ENCODE measurements around the gene ACOX2.

Gene ACOX2

DNA sequence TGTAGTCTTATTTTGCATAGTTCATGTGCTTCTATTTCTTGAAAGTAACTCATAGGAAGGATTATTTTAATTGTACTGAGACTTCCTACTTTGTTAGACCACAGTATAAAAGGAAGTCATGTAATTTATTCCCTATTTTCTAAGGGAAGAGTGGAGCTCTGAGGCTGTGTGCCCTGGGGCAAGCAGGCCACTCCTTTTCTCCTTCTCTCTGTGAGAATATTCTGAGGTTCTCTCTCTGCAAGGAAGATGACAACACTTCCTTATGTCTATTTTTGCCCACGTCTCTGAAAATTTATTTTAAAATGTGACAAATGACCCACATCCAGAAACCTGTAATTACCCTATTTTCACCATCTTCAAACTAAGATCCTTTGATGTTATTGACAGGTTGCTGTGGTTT lies 34.1 kb downstream of the ACOX2 start:
- no peak for DNase-seq

DNA sequence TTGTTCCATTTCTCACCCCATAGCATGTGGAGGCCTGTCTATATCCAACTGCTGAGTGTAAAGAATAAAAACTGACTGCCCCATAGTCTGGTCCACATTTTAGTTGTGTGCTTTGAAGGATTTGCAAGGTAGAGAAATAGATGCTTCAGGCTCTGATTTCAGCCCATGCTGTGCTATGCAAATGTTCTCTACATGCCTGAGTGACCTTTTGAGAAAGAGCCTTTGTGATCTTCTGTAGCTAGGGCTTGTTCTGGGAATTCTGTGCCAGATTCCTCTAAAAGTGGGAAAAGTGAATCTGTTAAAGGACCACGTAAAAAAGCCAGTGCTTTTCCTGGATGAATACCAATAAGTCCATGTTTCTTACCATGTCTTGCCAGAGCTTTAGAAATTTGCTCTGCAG lies 39.9 kb downstream of the ACOX2 start:
- DNase-seq, result no peak

DNA sequence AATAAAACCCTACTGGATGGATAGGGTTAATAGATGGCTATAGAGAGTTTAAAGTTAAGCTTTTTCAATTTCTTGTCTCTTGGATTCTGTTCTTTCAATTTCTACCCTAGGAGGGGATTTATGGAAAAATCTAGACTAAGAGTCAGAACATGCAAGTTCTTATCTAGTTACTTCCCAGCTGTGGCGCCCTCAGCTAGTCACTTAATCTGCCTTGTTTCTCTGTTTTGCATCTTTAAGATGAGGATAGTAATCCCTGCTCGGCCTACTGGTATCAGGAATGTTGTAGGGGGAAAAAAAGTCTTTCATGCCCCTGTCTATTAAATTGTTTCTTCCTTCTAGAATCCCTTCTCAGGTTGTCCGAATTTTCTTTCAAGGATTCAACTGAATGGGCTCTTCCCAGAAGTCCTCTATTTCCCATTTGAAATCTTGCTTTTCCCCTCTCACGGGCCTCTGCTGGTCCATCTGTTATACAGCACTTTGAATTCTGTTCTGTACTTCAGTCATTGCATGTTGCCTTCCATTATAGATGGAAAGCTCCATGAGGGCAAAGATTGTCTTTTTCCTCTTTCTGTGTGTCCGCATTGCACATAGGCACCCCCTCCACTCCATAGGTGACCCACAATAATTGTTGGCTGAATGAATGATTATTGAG lies 40.7 kb downstream of the ACOX2 start:
- no peak for DNase-seq

DNA sequence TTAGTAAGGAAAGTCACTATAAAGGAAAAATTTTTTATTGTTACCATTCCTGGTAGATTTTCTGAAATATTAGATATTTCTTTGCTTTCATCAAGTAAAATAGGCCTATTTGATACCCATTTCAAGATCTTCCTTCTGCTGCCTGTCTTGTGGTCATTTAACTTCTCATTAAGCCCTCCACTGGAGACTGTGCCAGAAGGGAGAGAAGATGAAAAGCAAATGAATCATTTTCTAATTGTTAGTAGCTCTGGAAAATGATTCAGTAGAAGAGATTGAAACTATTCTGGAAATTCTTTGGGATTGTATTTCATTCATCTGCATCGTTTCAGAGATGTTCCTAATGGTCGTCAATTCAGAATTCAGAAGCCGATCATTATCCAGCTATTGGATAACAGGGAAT lies 41.9 kb downstream of the ACOX2 start:
- no peak for DNase-seq

DNA sequence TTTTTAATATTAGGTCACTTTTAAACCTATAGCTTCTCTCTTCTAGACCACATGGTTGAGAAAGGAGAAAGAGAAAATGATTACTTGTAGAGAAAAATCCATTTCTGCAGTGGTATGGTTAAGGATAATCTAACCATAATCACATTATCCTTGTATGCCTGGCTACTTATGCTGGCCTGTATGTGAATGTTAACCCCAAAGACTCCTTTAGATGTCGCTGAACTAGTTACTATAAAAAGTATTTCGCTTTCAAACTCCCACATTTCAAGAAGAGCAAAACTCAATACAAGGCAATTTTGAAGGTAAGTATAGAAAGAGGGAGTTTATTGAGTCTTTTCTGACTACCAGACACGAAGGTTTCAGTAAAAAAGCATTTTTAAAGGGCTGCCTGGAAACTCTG lies 42.9 kb downstream of the ACOX2 start:
- DNase-seq, result no peak

DNA sequence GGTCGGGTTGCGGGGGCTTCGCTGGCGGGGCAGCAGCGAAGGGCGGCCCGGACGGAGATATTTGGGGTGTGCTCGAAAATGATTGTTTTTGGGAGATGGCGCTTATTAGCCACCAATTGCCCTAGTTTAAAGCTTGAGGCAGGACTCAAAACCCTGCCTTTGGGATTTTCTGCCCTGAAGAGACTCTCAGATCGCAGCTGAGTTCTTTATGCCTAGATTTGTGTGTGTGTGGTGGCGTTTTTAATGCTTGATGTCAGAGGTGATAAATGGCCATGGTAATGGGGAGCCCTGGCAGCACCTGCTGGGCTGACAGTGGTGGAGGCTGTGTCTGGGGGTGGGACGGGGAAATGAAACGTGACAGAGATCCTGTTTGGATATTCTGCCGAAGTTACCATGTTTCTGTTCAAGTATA lies 44.5 kb downstream of the ACOX2 start:
- DNase-seq, result peak; percentile 25

DNA sequence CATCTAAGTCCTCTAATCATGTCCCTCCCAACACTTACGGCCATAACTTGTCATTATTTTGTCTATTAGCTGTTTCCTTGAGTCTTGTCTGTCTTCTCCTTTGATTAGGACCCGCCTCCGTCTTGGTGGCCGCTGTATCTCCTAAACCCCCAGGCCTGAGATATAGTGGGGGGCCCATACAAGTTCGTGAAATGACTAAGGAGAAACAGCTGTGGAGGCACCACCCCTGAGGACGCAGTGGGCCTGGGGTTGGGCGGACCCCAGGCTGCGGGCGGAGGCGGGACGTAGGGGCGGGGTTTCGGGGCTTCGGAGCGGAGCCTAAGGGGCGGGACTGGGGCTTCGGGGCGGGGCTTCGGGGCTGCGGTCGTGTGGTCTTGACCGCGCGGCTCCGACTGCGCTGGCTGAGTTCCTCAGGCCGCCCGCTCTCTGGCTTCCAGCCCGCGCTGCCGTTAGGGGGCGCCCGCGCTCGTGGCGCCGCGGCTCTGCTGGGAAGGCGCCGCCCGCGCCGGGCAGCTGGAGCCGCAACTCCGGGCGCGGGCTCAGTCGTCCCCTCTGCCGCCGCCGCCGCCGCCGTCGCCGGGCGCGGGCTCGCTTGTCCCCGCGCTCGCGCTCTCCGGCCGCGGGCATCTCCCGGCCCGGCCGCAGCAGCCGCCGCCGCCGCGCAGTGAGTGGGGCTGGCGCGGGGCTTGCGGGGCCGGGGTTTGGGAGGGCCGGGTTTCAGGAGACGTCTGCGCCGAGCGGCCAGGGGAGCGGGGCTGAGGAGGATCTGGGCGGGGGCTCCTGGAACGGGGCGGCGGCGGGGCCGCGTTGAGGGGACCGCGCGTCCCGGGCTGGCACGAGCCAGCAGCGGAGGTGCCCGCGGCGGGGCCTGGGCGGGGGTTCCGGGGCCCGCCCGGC lies 45.2 kb downstream of the ACOX2 start, which contains the start of gene KCTD6:
Gene KCTD6, plus strand, starts transcription at position 591 of the 897 bp plus-strand sequence. CDS start 6,660 bp downstream, outside the sequence.
- peak; percentile 84 for DNase-seq

DNA sequence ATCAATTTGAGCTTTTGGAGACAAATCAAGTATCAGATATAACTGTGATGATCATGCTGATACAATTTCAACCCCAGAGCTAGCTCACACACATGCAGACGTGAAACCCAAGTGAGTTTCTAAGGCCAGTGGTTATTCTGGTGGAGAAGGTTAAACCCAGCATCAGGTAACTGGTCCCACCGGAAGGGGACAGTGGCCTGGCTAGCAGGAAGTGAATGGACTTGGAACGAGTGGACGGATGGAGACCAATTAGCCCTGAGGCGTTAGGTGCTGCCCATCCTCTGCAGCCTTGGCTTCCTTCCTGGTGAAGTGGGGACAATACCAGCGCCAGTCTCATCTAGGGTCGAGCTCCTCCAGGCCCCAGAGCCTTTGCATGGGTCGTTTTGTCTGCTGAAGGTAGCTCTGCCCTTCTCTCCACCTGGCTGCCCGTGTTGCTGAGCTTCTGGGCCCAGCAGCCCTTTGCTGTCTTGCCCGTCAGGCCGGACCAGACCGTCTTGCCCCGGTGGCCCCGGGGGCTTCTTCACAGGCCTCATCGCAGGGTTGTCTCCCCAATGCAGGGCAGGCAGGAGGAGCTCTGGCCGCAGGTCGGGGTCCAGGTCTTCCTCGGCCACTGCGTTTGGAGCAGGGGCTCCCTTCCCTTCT lies 46.0 kb downstream of the ACOX2 start:
- peak; percentile 2 for DNase-seq

DNA sequence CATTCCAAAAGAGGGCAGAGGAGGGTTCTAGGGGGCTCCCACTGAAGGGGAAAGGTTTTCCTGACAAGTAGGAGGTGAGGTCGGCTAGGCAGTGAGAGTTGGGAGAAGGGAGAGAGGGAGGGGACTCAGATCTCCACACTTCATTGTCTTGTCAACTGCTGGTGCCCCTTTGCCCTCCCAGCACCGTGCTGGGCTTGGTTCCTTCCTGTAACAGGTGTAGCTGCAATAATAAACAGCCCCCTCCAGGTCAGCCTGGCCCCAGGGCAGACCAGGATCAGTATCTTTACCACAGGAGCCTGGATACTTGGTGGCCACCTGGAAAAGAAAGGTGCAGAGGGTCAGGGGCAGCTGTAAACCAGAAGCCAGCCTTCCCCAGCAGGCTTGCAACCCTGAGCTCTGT lies 48.0 kb downstream of the ACOX2 start:
- no peak for DNase-seq

DNA sequence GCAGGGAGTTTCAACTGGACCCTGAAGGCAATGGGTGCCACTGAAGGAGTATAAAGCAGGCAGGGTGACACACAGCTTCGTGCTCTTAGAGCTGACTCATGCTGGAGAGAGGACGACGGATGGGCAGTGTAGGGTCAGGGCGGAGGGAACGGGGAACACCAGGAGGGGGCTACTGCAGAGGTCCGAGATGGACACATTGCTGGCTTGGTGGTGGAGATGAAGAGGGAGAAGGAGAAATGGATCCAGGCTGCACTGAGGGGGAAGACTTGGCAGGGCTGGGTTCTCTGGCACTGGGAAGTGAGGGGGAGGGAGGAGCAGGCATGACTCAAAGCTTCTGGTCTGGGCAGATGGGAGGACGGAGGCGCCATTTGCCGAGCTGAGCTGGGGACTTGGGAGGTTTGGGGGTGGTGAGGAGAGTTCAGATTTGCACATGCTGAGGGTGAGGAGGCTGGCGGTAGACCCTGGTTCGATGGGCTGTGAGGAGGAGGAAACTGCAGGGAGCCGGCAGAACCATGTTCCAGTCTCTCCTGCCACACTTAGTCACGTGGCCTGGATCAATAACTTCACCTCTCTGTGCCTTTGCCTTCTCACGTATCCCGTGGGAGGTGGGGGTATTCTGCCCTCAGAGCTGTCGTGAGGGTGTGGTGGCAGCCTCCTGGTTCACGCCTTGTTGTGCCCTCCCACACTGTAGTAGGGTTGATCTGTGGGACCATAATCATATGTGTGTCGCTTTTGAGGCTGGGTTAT lies 49.7 kb downstream of the ACOX2 start:
- DNase-seq, result no peak

DNA sequence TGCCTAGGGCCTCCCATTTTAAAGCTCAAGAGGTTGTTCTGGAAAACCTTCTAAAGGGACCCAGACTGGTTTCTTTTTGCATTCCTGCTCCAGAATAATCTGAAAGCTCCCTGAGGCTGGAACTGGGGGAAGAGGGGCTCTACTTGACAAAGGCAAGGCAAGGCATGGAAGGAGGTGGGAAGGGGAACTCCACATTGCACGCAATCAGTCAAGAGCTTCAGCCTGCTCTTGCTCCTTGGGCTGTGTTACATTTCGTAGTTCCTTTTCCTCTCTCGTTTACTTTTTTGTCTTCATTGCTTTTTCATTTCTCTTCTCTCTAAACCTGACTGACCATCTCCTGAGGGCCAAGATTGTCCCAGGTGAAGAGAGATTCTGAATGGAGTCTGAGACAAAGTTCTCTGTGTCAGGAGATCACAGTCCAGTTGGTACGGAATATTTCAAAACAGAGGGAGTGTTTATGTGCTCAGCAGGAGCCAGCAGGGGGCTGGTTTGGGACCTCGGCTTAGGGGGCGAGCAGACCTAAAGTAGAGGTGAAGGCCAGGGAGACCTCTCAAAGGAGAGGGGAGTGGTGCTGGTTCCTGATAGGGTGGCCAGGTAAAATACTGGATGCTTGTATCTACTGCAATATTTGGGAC lies 51.1 kb downstream of the ACOX2 start:
- no peak for DNase-seq

DNA sequence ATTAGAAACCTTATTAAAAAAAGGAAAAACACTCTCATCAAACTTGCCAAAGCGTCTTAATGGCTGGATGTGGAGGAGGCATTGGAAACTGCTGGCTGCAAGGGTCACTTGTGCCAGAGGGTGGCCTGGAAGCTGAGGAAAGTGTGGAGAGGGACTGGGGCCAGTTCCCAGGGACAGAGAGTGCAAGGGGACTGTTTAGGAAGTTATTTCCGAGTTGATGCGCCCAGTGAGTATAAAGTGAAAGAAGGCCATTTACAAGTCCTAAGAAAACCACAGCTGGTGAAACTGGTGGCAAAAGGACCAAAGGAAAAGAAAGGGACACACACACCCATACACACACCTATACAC lies 52.3 kb downstream of the ACOX2 start:
- DNase-seq, result no peak

DNA sequence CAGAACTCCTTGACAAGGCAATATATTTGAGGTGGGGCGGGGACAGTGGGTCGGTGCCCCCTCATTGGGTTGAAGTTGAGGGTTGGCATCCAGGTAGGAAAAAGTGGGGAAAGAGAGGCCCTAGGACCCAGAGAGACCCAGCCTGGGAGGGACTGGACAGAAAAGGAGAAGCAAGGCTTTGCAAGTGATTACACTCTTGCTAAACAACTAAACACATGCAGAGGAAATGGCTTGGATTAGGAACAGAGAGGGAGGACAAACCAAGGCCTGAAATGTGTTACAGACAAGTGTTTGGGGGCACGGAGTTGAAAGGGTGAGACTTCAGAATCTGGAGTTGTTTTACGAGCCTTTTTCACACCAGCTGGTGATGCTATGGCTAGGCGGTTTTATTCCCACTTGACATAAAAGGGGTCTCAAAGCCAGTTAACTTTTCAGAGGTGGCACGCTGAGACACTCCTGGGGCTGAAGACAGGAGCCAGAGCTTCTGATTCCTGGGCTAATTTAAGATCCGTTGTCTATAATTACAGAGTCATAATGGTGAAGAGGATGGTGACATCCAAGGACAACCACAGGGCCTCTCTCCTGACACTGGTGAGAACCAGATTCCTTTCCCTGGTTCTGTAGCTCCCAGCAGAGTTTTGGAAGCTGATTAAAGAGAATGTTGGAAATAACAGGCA lies 52.8 kb downstream of the ACOX2 start:
- no peak for DNase-seq

DNA sequence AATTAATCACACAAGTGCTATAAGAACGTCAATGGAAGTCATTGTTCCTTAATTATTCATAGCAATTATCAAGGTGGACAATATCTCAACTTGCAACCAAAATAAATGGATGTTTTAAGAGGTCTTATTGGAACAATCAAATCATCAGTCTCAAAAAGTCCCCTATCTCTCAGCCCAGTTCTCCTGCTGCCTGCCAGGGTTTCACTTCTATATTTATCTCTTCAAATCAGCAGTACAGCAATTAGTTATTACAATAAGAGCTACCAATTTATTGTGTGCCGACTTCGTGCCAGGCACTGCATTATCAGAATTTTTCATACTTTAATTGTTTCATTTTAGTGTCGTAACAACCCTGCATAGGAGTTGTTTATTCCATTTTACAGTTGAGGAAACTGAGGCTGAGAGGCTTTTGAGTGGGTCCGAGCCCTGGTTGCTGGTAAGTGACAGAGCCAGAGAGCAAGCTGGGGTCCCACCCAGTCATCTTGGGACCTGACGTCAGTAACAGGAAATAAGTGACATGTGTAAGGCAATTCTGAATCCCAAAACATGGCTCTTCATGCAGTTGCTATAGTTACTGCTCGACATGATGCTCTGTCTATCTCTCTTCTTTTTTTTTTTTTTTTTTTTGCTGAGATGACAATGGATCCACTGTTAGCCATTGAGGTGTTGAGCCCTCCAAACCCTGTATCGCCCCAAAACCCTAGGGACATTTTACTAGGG lies 53.9 kb downstream of the ACOX2 start:
- DNase-seq, result no peak

DNA sequence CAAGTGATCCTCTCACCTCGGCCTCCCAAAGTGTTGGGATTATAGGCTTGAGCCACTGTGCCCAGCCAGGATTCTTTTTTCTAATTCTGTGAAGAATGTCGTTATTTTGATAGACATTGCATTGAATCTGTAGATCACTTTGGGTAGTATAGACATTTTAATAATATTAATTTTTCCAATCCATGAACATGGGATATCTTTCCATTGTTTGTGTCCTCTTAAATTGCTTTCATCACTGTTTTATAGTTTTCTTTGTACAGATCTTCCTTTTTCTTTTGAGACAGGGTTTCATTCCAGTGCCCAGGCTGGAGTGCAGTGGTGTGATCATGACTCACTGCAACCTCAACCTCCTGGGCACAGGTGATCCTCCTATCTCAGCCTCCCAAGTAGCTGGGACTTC lies 56.7 kb downstream of the ACOX2 start:
- no peak for DNase-seq

DNA sequence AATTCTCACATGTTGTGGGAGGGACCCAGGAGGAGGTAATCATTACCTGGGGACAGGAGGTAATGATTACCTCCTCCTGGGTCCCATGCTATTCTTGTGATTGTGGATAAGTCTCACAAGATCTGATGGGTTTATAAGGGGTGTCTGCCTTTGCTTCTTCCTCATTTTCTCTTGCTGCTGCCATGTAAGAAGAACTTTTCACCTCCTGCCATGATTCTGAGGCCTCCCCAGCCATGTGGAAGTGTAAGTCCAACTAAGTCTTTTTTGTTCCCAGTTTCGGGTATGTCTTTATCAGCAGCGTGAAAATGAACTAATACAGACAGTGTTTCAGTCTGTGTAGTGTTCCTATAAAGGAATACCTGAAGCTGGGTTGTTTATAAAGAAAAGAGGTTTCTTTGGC lies 58.2 kb downstream of the ACOX2 start:
- no peak for DNase-seq

DNA sequence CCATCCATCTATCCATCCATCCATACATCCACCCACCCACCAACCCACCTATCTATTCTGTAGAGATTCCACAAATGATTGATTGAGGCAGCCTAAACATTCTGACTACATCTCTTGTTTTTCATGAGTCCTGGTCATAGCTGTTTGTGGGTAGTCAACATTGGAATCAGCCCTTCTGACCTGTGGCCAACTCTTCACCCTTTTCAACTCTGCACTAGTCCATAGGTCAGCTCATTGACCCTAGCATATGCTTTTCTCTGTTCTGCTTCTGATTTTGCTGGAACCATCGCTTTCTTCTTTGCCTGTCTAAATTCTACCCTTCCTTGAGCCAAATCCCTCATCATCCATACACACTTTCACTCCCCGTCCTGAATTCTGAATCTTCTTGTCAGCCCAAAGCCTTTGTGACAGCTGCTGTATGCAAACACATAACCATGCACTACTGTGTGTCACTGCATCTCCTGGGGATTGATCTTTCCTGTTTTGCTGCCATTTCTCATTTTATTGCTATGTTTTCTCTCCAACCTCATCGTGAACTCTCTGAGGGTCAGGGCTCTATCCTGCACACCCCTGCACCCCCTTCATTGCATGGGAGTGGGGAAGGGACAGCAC lies 61.9 kb downstream of the ACOX2 start:
- DNase-seq, result no peak

DNA sequence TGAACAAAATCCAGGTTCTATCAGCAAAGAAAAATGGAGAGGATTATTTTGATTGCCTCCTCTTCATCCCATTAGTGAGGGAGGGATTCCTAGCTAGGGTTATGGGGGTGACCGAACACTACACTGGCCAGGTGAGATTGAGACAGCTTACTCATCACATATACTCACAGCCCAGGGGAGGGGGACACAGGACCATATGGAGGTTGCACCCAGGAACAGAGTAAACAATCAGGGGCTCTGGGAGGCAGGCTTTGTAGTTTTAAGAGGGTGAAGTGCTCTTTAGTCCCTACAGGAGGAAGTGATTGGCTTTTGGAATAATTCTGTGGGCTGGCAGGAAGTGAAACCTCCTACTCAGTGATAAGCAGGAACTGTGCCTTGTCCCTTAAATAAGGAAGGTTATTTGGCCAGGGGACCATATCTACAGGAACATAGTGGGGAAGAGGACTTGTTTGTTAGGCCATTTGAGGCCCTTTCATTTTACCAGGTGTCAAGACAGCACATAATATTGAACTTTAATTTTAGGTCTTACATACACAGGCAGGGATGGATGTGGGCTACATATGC lies 62.6 kb downstream of the ACOX2 start:
- DNase-seq, result no peak

DNA sequence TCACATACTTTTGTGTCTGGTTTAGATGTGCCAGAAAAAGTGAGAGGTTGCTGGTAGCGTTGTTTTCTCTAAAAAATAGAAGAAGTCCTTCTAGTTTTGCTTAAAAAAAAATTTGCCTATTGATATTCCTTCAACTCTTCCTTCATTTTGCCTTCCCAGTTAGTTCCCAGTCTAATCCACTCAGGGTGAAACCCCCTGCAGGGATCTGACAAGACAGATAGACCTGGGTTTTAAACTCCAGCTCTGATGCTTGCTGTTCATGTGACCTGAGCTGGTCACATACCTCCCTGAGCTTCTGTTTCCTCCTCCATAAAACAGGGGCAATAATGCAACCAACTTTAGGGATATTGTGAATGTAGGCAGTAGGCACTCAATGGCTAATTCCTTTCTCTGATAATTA lies 63.7 kb downstream of the ACOX2 start:
- no peak for DNase-seq

DNA sequence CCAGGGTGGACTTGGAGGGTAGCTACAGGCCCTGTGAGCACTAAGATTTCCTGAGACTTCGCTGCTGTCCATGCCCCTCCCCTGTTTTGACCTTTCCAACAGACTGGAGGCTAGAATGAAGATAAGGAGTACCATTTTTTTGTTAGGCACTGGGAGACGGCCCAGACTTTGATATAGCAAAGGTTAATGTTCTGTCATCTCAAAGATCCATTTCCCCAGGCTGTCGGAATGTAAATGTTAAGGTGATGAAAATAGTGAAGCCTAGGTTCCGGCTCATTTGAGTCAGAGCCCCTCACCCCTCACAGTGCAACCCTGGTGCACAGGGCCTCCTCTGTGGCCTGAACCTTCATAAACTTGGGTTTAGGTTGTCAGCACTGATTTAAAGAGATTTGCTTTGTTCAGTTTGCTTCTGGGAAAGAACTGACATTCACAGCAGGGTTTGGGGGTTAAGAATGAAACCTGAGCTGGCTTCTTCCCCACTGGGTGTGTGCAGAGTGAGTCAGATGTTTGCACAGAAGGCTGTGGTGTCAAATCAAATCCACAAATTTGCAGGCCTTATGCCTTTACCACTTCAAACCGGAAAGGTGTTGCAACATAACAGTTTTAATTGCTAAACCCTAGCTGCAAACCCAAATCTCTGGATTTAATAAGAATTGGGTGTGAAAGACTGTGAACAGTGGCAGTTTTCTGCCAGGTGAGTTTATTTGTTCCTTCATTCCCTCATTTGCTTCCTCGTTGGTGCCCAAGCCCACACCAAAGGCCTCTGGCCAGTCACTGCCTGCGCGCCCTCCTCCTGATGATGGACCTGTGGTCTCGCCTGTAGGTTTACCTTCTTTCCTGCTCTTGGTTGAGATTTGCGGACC lies 65.7 kb downstream of the ACOX2 start:
- peak; percentile 77 for DNase-seq
